ENCODE measurements around the gene ADCYAP1.

DNA sequence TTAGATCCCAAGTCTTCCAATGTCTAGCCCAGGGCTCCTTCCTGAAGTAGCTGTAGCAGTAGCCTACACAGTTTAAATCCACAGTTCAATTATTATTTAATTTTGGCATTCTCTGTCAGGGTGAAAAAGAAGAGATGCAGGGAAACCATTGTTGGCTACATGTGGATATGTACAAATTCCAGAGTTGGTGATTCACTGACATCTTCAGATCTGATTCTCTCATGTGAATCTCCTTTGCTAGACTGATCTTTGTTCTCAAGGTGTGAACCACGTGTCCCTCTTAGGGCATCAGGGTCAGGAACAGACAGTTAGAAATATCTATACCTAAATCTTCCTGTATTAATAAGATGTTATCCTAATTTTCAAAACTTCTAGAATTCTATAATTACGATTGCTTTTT lies 36.7 kb downstream of the ADCYAP1 start:
- no peak for TF ChIP-seq POLR2AphosphoS5 (IDR thresholded peaks at IDR 0.05; ENCODE audit: low read depth, low read length)
- no peak for TF ChIP-seq SIN3A (IDR thresholded peaks at IDR 0.05; ENCODE audit: borderline replicate concordance, insufficient read depth, low read length)

All from PFSK-1 (cell line).